ENCODE data around the gene PCNX2.
"Not testable (repeated sequence)": the region's sequence is repeated elsewhere in the genome, so short reads cannot be mapped to it uniquely, and the experiment has no call there.

Gene PCNX2

GRCh38 chr1:233097959-233098580 lies 197.5 kb downstream of the PCNX2 start:
- DNase-seq (ENCODE audit: low spot score), result no peak

- DNase-seq (ENCODE audit: low spot score), result no peak
Measured at GRCh38 chr1:233097546-233097945, 198.0 kb downstream of the PCNX2 start.

GRCh38 chr1:233094691-233095090 lies 200.8 kb downstream of the PCNX2 start:
- peak; percentile 54 for DNase-seq (ENCODE audit: low spot score)

- no peak for DNase-seq (ENCODE audit: low spot score)
Measured at GRCh38 chr1:233094269-233094668, 201.3 kb downstream of the PCNX2 start.

- no peak for DNase-seq (ENCODE audit: low spot score)
Measured at GRCh38 chr1:233090746-233091494, 204.6 kb downstream of the PCNX2 start.

GRCh38 chr1:233089251-233089650 lies 206.3 kb downstream of the PCNX2 start:
- no peak for DNase-seq (ENCODE audit: low spot score)

- no peak for DNase-seq (ENCODE audit: low spot score)
Measured at GRCh38 chr1:233088613-233089012, 206.9 kb downstream of the PCNX2 start.

GRCh38 chr1:233086961-233087881 lies 208.3 kb downstream of the PCNX2 start:
- DNase-seq (ENCODE audit: low spot score), result peak; percentile 55

GRCh38 chr1:233085566-233085965 lies 210.0 kb downstream of the PCNX2 start:
- DNase-seq (ENCODE audit: low spot score), result no peak

GRCh38 chr1:233082778-233083550 lies 212.6 kb downstream of the PCNX2 start:
- DNase-seq (ENCODE audit: low spot score), result no peak

- DNase-seq (ENCODE audit: low spot score), result no peak
Measured at GRCh38 chr1:233081735-233082134, 213.8 kb downstream of the PCNX2 start.

- not testable (repeated sequence) for DNase-seq (ENCODE audit: low spot score)
Measured at GRCh38 chr1:233080827-233081226, 214.7 kb downstream of the PCNX2 start.

GRCh38 chr1:233080286-233080685 lies 215.2 kb downstream of the PCNX2 start:
- no peak for DNase-seq (ENCODE audit: low spot score)

- DNase-seq (ENCODE audit: low spot score), result no peak
Measured at GRCh38 chr1:233079574-233079973, 216.0 kb downstream of the PCNX2 start.

- DNase-seq (ENCODE audit: low spot score), result no peak
Measured at GRCh38 chr1:233078396-233078795, 217.1 kb downstream of the PCNX2 start.

- DNase-seq (ENCODE audit: low spot score), result no peak
Measured at GRCh38 chr1:233075915-233076295, 219.6 kb downstream of the PCNX2 start.

GRCh38 chr1:233066087-233066486 lies 229.4 kb downstream of the PCNX2 start:
- DNase-seq (ENCODE audit: low spot score), result no peak

- DNase-seq (ENCODE audit: low spot score), result no peak
Measured at GRCh38 chr1:233065685-233066084, 229.8 kb downstream of the PCNX2 start.

- no peak for DNase-seq (ENCODE audit: low spot score)
Measured at GRCh38 chr1:233064988-233065387, 230.5 kb downstream of the PCNX2 start.

- no peak for DNase-seq (ENCODE audit: low spot score)
Measured at GRCh38 chr1:233063462-233063861, 232.1 kb downstream of the PCNX2 start.

- DNase-seq (ENCODE audit: low spot score), result no peak
Measured at GRCh38 chr1:233061265-233061664, 234.3 kb downstream of the PCNX2 start.

GRCh38 chr1:233060461-233060994 lies 235.0 kb downstream of the PCNX2 start:
- DNase-seq (ENCODE audit: low spot score), result no peak

Measured in putamen (tissue), 1 donor.